Ishikawa (cell line): ENCODE data around the gene PPP1R13B.

Source experiments
- CEBPB ChIP-seq: IDR thresholded peaks from 2 replicates; pipeline ENCODE4 v1.6.1; 2012
- CREB1 ChIP-seq: IDR thresholded peaks from 2 replicates; pipeline ENCODE4 v1.6.1; 2012; ENCODE audit warnings: low read depth
- EGR1 ChIP-seq: IDR thresholded peaks from 2 replicates; pipeline ENCODE4 v1.6.1; 2012
- EP300 ChIP-seq: IDR thresholded peaks from 2 replicates; pipeline ENCODE4 v1.6.1; 2012; ENCODE audit warnings: borderline replicate concordance
- FOXM1 ChIP-seq: IDR thresholded peaks from 2 replicates; pipeline ENCODE4 v1.6.1; 2012; ENCODE audit warnings: low read depth, borderline replicate concordance
- NFIC ChIP-seq: IDR thresholded peaks from 2 replicates; pipeline ENCODE4 v1.6.1; 2012
- RAD21 ChIP-seq: IDR thresholded peaks from 2 replicates; pipeline ENCODE4 v1.6.1; 2012; ENCODE audit warnings: low read depth
- TAF1 ChIP-seq: IDR thresholded peaks from 2 replicates; pipeline ENCODE4 v1.6.1; 2012; ENCODE audit warnings: low read depth, mild to moderate bottlenecking
- TCF12 ChIP-seq: IDR thresholded peaks from 2 replicates; pipeline ENCODE4 v1.6.1; 2012; ENCODE audit warnings: low read depth
- TEAD4 ChIP-seq: IDR thresholded peaks from 2 replicates; pipeline ENCODE4 v1.6.1; 2012
- YY1 ChIP-seq: IDR thresholded peaks from 2 replicates; pipeline ENCODE4 v1.6.1; 2012; ENCODE audit warnings: low read depth
- ZBTB7A ChIP-seq: IDR thresholded peaks from 2 replicates; pipeline ENCODE4 v1.6.1; 2012; ENCODE audit warnings: low read depth
- TF ChIP-seq, protein P1 (sequence below): IDR thresholded peaks from 2 replicates; pipeline ENCODE4 v1.6.1; 2012; ENCODE audit warnings: low read depth, mild to moderate bottlenecking
- TF ChIP-seq, protein P2 (sequence below): IDR thresholded peaks from 2 replicates; pipeline ENCODE4 v1.6.1; 2012
- TF ChIP-seq, protein P3 (sequence below): IDR thresholded peaks from 2 replicates; pipeline ENCODE4 v1.6.1; 2012

The PPP1R13B gene

DNA sequence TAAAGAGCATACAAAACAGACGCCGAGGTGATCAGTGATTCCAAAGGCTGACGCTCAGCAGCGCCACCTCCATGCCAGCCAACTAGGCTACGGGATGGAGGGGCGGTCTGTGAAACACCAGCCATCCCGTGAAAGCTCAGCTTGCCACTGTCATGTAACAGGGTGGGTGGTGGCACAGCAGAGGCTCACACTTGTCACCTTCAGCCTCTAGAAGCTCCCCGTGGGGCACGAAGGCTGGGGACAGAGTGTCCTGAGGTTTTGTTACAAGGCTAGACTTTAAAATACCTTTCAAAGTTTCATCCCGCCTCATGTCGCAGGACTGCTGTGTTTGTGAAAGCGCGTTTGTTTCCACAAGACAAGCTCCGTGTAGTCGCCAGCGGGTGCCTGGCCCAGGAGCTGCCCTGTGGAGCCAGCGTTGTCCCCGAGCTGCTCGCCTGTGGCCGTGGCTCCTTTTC lies 152.8 kb downstream of the PPP1R13B start:
- no peak for TF ChIP-seq RAD21
- TF ChIP-seq CEBPB, result no peak
- no peak for TF ChIP-seq TEAD4
- no peak for TF ChIP-seq TAF1
- TF ChIP-seq, protein P1, sequence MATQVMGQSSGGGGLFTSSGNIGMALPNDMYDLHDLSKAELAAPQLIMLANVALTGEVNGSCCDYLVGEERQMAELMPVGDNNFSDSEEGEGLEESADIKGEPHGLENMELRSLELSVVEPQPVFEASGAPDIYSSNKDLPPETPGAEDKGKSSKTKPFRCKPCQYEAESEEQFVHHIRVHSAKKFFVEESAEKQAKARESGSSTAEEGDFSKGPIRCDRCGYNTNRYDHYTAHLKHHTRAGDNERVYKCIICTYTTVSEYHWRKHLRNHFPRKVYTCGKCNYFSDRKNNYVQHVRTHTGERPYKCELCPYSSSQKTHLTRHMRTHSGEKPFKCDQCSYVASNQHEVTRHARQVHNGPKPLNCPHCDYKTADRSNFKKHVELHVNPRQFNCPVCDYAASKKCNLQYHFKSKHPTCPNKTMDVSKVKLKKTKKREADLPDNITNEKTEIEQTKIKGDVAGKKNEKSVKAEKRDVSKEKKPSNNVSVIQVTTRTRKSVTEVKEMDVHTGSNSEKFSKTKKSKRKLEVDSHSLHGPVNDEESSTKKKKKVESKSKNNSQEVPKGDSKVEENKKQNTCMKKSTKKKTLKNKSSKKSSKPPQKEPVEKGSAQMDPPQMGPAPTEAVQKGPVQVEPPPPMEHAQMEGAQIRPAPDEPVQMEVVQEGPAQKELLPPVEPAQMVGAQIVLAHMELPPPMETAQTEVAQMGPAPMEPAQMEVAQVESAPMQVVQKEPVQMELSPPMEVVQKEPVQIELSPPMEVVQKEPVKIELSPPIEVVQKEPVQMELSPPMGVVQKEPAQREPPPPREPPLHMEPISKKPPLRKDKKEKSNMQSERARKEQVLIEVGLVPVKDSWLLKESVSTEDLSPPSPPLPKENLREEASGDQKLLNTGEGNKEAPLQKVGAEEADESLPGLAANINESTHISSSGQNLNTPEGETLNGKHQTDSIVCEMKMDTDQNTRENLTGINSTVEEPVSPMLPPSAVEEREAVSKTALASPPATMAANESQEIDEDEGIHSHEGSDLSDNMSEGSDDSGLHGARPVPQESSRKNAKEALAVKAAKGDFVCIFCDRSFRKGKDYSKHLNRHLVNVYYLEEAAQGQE, result no peak
- TF ChIP-seq EGR1, result no peak
- no peak for TF ChIP-seq TCF12
- TF ChIP-seq, protein P2, sequence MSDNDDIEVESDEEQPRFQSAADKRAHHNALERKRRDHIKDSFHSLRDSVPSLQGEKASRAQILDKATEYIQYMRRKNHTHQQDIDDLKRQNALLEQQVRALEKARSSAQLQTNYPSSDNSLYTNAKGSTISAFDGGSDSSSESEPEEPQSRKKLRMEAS, result no peak
- no peak for TF ChIP-seq CREB1
- no peak for TF ChIP-seq FOXM1
- TF ChIP-seq NFIC, result no peak
- no peak for TF ChIP-seq YY1
- no peak for TF ChIP-seq EP300
- TF ChIP-seq ZBTB7A, result no peak
- TF ChIP-seq, protein P3, sequence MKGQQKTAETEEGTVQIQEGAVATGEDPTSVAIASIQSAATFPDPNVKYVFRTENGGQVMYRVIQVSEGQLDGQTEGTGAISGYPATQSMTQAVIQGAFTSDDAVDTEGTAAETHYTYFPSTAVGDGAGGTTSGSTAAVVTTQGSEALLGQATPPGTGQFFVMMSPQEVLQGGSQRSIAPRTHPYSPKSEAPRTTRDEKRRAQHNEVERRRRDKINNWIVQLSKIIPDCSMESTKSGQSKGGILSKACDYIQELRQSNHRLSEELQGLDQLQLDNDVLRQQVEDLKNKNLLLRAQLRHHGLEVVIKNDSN, result no peak

DNA sequence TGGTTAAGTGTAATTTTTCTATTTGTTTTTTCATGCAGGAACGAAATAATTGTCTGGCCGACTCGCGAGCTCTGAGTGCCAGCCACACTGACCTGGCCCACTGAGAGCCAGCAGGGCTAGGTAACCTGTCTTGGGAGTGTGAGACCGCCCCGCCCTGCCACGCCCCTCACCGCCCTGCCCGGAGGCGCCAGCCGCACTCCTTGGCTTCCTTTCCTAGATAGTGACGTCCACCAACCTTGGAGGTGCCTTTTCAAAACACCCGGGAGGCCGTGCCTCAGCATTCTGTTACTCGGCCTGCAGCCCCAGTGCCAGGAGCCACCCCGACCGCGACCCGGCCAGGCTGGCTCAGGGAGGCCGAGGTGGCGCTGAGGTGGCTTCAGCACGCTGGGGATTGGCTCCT lies 153.9 kb downstream of the PPP1R13B start:
- TF ChIP-seq, protein P2, result peak; percentile 47
- TF ChIP-seq CREB1 (no peak), EP300 (no peak), RAD21 (peak; percentile 10; the same call in 1 of the 2 replicates), TEAD4 (peak; percentile 20; the same call in 1 of the 2 replicates), ZBTB7A (0 out of 2 replicates have a peak, but pooled peaks have one; percentile 6), YY1 (no peak), NFIC (peak; percentile 16; the same call in 1 of the 2 replicates)

DNA sequence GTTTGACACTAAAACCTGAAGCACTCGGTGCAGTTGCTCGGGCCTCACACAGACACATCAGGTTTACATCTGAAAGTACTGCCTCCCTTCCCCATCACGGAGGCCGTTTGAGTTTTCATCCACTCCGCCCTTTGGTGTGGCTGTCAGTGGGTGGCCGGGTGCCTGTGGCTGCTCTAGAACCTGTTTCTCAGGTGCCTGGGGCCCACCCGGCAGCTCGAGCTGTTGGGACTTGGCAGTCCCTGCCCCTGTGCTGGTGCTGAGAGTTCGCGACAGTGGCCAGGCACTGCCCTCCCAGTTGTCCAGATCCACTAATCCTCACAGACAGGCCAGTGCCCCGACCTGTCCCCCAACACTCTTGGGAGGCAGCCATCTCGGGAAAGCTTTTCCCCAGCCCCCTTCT lies 154.5 kb downstream of the PPP1R13B start:
- TF ChIP-seq EP300, result no peak
- peak; percentile 21; the same call in 1 of the 2 replicates for TF ChIP-seq NFIC
- TF ChIP-seq, protein P1, result no peak
- TF ChIP-seq, protein P3, result no peak
- 0 out of 2 replicates have a peak, but pooled peaks have one; percentile 11 for TF ChIP-seq ZBTB7A
- TF ChIP-seq CEBPB, result no peak
- no peak for TF ChIP-seq TAF1

DNA sequence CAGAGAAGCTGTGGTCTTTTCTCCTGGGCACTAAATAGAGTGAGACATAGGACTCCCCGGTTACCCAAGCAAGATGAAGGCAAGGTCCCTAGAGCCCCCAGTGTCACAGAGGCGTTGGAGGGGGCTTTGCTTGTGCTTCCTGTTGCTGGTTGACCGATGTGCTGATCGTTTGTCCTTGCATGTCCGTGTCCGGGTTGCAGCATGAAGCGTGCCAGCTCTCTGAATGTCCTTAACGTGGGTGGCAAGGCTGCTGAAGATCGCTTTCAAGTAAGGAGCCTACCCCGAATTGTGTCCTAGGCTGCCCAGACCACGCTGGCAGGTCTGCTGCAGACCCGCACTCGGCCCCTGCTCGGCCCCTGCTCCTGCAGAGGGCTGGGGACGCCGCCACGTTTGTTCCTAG lies 155.2 kb downstream of the PPP1R13B start:
- TF ChIP-seq CREB1 (no peak), YY1 (no peak), ZBTB7A (no peak)

DNA sequence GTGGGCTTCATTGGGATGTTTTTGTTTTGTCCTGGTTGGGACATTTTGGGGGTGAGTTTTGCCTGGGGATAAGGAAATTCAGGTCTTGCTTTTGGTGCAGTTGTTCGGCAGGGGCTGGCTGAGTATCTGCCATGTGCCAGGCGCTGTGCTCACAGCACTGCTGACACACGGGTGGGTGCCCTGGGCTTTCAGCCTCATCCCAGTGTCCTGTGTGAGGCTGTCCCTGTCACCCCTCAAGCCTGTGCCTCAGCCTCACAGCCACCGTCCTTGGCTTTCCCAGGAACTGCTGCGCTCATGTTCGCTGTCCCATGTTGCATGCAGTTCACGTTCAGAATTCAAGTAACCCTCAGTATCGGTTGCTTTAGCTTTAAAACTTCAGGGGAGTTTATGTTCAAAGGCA lies 157.0 kb downstream of the PPP1R13B start:
- TF ChIP-seq CREB1, result no peak
- TF ChIP-seq, protein P1, result no peak
- TF ChIP-seq EP300, result no peak
- no peak for TF ChIP-seq TCF12
- no peak for TF ChIP-seq TEAD4
- TF ChIP-seq YY1, result no peak
- no peak for TF ChIP-seq NFIC
- no peak for TF ChIP-seq ZBTB7A
- TF ChIP-seq, protein P3, result no peak
